ENCODE data around the gene INAFM1.
"Not testable (repeated sequence)": the region's sequence is repeated elsewhere in the genome, so short reads cannot be mapped to it uniquely, and the experiment has no call there.

Gene INAFM1

DNA sequence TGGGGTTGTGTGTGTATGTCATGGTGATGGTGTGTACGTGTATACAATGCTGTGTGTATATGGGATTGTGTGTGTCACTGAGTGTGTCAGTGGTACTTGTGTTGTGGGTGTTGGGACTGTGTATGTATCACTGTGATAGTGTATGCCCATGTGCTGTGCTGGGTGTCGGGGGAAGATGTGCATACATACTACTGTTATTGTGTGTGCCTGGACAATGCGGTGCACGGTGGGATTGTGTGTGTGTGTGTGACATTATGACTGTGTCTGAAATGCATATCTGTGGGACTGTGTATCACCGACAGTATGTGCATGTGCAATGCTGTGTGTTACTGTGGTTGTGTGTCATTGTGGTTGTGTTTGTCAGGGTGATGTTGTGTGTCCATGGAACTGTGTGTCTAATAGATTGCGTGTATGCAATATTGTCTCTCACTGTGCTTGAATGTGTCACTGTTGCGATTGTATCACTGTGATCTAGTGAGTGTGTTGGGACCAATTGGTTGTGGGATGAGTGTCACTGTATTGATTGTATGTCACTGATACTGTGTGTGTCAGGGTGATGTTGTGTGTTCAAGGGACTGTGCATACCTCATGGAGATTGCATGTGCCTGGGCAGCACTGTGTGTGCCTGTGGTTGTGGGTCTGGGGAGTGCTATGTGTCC lies 32.6 kb upstream of the INAFM1 start:
- DNase-seq, result no peak

DNA sequence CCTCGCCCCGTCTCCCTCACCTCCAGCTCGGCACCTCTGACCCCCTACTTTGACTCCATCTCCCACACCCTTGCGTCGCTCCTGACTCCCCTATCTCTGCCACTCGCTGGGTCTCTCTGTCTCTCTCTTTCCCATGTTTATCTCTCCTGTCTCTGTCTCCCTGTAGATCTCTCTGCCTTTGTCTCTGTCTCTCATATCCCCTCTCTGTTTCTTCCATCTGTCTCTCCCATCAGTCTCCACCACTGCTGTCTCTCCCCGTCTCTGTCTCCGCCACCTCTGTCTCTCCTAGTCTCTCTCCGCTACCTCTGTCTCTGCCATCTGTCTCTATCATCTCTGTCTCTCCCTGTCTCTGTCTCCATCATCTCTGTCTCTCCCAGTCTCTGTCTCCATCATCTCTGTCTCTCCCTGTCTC lies 31.3 kb upstream of the INAFM1 start:
- no peak for DNase-seq

DNA sequence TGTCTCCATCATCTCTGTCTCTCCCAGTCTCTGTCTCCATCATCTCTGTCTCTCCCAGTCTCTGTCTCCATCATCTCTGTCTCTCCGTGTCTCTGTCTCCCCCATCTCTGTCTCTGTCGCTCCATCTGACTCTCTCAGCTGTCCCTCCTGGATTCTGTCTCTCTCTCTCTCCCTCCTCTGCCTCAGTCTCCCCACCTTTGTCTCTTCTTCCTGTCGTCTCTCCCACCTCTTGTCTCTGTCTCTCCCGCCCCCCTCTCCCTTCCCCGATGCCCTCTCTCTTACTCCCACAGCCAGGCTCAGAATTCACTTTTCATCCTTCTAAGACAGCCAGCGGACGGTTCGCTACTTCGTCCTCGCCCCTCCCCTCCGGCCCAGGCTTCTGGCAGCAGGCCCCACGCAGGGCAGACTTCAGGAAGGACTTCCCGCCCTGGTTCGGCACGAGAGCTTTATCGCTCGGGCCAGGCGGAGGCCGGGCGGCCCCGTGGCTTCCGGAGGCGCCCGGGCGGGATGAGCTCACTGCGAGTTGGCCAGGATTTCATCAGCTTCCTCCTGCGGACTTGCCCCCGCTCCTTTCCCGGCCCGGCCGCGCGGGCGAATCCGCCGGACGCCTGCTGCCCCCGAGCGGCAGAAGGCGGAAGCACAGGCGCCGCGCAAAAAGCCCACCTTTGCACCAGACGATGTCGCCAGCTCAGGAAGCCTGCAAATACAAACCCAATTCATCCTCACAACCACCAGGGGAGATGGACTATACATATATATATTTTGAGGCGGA lies 30.7 kb upstream of the INAFM1 start:
- peak; percentile 93 for DNase-seq

DNA sequence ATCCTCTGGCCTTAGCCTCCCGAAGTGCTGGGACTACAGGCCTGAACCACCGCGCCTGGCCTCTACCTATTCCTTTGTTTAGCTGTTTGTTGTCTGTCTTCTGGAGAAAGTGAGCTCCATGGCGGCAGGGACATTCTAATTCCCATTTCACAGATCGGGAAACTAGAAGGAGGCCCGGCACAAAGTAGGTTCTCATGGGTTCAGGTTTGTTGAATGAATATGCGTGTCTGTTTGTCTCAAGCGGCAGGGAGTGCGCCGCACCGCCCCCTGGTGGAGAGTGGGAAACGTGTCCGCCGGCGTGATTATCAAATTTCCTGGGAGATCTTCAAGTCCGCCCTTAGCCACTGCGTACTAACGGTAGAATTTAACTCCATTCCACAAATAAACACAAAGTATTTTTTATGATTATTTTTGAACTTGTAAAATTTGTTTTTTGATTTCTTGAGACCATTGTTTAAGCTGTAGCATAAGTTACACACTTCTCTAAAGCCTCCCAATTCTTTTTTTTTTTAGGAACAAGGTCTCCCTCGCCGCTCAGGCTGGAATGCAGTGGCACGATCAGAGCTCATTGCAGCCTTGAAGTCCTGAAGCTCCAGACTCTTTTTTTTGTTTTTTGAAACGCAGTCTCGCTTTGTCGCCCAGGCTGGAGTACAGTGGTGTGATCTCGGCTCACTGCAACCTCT lies 27.2 kb upstream of the INAFM1 start:
- peak; percentile 69 for DNase-seq

DNA sequence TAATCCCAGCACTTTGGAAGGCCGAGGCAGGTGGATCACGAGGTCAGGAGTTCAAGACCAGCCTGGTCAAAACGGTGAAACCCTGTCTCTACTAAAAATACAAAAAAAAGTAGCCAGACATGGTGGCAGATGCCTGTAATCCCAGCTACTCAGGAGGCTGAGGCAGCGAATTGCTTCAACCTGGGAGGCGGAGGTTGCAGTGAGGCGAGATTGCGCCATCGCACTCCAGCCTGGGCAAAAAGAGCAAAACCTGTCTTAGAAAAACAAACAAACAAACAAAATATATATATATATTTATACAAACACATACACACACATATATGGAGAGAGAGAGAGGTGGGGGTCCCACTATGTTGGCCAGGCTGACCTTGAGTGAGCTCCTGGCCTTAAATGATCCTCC lies 21.7 kb upstream of the INAFM1 start:
- not testable (repeated sequence) for DNase-seq

DNA sequence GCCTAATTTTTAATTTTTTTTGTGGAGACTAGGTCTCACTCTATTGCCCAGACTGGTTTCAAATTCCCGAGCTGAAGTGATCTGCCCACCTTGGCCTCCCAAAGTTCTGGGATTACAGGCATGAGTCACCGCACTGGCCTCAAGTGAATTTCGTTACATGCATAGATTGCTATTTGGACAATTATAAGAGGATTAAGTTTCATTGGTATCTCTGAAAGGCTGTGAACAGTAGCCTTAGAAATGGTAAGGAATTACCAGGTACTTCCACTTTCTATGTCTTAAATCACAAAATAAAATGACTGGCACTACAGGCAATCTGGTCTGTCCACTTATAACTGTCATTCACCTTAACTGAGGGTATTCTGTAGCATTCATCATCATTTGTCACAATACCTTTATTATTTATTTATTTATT lies 21.2 kb upstream of the INAFM1 start:
- no peak for DNase-seq

DNA sequence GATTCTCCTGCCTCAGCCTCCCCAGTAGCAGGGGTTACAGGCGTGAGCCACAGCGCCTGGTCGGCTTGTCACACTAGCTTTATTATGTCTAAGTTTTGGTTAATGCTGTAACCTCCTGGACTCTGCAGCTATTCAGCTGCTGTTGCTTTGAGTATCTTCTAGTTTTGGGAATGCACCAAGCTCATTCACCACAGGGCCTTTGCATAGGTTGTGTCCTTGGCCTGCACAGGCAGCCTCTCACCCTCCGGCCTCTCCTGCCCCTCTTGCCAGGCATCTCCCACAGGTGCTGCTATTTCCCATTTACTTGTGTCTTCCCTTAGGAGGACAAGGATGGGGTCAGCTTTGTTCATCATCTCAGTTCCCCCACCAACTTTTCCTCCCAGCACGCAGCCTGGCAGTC lies 20.7 kb upstream of the INAFM1 start:
- no peak for DNase-seq

DNA sequence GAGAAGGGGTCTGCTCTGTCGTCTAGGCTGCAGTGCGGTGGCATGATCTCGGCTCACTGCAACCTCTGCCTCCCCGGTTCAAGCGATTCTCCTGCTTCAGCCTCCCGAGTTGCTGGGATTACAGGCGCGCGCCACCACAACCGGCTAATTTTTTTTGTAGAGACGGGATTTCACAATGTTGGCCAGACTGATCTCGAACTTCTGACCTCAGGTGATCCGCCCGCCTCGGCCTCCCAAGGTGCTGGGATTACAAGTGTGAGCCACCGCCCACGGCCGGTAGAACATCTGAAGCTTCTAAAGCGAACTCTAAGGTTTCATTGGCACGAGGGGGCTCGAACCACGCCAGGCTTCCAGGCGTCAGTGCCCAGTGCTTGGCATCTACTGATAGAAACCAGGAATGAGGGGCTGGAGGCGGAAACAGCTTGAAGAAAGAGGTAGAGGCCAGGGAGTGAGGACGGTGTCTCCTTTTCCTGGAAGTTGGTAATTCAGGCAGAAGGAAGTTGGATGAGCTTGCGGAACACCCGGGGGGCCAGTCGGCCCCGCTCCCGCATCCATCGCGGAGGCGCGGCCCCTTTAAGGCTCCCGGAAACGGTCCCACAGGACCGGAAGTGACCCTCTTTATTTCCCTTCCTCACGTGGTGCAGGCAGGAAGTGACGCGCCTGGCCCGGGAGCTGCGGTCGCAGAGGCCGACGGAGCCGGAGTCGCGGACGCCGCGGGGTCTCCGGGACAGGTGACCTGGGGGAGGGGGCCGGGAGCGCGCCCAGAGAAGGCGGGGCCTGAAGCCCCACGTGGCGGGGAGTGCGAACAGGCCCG lies 18.6 kb upstream of the INAFM1 start, which contains the start of gene CCDC9:
TSS of gene CCDC9 (plus strand) at position 647 of the 814 bp plus-strand sequence. CDS start 1,876 bp downstream, outside the sequence.
- DNase-seq, result peak; percentile 96

DNA sequence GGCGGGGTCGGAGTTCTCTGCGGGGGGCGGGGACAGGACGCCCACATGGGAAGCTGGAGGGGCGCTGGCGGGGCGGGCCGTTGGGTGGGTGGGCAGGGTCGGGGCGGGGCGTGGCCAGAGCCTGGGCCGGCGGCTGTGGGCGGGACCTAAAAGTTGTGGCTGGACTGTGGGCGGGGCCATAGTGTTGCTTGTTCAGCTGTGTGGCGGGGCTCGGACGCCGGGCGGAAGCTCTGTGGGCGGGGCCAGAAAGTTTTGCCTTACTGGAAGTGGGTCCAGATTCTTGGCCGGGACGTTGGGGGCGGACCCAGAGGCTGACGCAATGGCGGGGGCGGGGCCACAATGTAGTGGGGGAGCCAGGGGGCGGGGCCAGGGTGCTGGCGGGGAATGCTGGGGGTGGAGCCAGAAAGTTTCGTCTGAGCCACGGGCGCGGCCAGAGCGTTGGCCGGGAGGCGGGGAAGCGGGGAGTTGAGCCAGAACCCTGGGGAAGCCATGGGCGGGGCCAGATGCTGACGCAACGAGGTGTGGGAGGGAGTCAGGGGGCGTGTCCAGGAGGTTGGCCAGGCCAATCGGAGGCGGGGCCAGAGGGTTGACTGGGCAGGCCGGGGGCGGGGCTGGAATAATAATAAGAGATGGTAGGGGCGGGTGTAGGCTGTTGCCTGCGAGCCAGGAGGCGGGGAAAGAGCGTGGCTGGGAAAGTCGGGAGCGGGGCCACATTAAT lies 17.8 kb upstream of the INAFM1 start:
- DNase-seq, result peak; percentile 99

DNA sequence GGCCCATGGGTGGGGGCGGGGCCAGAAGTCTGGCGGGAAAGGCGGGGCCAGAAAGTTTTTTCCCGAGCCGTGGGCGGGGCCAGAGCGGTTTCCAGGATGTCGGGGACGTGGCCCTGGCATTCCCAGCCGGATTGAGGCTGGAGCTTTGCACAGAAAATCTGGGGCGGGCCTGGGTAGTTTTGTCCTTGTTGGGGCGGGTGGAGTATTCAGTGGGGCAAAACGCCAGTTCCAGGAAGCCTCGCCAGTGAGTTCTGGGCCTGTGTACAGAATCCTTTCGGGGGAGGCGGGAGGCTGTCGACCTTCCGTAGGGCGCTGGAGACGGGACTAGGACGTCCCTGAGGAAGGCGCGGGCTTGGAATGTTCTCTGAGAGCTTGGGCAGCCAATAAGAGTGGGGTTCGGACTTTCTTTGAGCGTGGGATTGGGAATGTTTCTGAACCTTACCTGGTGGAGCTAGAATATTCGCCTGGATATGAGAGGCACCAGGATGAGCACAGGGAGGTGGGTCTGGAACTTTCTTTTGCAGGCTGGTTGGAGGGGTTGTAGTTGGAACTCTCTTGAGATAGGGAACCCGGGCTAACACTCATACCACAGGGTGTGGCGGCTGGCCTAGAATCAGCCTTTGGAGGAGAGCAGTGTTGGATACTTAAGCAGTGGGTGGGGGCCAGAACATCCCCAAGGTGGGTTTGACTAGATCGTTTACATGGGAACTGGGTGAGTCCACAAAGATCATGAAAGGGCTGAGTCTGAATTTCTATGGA lies 17.1 kb upstream of the INAFM1 start:
- DNase-seq, result no peak

DNA sequence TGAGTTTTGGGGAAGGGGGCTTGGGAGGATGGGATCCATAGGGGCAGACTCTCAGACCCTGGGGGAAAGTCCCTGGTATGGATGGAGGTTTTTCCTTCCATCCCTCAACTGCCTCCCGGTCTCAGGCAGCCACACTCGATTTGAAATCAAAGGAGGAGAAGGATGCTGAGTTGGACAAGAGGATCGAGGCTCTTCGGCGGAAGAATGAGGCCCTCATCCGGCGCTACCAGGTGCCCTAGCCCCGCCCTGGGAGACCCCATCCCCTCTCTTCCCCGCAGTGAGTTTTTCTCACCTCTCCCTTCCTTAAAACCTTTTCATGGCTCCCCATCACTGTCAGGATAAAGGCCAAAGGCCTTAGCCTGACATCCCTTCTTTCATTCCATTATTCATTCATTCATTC lies 16.3 kb upstream of the INAFM1 start:
- DNase-seq, result no peak

DNA sequence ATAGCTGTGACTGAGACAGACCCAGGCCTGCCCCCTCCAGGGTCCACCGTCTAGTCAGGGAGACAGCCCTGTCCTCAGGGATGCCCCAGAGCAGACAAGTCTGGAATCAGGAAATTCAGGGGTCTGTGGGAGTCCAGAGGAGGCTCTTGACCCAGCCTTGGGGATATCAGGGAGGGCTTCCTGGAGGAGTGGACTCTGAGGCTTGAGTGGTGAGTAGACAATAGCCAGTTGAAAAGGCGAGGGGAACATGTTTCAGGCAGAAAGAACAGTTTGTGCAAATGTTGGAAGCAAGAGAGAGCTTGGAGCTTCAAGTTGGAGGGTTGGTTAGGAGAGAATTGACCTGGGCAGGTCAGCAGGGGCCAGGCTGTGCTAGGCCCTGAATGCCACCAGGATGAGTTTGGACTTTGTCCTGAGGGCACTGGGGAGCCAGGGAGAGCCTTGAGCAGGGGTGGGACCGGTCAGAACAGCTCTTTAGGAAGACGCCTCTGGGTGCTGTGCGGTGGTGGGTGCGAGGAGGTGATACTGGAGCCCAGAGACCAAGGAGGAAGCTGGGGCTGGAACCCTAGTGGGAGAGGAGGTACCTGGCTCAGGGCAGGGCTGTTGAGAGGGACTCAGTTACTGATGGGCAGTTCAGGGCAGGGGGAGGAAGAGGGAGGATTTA lies 15.7 kb upstream of the INAFM1 start:
- no peak for DNase-seq

DNA sequence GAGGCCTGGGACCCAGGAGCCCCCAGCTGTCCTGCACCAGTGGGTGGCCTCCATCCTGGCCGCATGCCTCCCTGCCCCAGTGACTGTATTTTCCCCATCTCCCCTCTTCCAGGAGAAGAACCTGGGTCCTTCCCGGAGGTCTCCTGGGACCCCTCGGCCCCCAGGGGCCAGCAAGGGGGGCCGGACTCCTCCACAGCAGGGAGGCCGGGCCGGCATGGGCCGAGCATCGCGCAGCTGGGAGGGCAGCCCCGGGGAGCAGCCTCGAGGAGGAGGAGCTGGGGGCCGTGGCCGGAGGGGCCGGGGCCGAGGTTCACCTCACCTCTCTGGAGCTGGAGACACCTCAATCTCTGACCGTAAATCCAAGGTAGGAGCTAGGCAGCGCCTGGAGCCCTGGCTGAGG lies 14.2 kb upstream of the INAFM1 start:
- no peak for DNase-seq

DNA sequence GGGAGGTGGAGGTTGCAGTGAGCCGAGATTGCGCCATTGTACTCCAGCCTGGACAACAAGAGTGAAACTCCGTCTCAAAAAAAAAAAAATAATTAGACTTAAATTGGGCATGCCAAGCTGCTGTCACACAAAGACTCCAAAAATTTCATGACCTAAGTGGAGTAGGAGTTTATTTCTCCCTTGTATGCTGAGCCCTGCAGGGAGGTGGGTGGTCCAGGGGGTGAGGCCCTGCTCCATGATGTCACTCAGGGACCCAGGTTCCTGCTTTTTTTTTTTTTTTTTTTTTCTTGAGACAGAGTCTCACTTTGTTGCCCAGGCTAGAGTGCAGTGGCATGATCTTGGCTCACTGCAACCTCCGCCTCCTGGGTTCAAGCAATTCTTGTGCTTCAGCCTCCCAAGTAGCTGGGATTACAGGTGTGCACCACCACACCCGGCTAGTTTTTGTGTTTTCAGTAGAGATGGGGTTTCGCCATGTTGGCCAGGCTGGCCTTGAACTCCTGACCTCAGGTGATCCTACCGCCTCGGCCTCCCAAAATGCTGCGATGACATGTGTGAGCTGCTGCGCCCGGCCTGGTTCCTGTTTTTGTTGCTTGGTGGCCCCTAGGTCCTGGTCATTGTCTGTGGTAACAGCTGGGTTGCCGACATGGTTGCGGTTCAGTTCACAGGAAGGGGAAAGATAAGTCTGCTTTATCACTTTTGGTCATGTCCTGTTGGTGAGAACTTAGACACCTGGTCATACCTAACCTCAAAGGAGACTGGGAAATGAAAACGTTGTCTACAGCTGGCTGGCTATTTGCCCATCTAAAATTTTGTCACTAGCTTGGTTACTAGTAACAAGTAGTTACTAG lies 12.5 kb upstream of the INAFM1 start:
- DNase-seq, result peak; percentile 69

DNA sequence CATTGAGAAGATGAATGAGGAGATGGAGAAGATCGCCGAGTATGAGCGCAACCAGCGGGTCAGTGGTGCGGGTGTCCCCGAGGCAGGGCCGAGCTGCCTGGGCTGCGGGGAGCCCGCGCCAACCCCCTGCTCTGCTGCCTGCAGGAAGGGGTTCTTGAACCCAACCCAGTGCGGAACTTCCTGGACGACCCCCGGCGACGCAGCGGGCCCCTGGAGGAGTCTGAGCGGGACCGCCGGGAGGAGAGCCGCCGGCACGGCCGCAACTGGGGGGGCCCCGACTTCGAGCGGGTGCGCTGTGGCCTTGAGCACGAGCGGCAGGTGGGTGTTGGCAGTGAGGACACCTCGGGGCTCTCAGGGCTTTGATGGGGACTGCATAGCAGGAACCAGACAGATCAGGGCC lies 10.1 kb upstream of the INAFM1 start:
- DNase-seq, result no peak

DNA sequence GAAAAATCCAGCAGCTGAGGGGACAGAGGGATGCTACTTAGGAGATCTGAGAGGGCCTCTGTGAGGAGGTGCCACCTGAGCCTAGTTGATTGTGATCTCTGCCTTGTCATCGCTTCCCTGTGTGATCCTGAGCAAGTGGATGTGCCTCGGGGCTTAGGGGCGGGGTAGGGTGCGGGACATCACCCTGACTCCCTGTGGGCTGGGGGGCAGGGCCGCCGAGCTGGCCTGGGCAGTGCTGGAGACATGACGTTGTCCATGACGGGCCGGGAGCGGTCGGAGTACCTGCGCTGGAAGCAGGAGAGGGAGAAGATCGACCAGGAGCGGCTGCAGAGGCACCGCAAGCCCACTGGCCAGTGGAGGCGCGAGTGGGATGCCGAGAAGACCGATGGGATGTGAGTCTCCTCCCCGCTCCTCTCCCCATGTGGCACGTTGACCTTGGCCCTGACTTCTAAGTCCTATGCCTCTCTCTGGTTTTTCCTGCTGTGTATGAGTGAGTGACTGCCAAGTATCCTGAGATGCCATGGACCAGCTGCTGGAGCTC lies 8.2 kb upstream of the INAFM1 start:
- DNase-seq, result no peak

DNA sequence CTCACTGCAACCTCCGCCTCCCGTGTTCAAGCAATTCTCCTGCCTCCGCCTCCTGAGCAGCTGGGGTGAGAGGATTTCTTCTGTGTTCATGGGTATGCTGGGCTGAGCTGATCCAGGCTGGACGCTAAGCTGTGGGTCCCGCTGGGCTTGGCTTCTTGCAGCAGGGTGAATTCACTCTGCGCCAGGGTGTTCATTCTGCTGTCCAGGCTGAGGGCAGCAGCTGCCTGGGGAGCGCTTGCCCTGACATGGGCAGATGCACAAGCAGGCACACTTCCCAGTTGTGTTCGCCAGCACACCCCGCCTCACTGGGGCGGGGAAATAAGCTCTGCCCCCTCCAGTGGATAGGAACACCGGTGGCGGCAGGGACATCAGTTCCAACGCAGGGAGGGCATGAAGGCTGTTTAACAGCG lies 7.3 kb upstream of the INAFM1 start:
- no peak for DNase-seq

DNA sequence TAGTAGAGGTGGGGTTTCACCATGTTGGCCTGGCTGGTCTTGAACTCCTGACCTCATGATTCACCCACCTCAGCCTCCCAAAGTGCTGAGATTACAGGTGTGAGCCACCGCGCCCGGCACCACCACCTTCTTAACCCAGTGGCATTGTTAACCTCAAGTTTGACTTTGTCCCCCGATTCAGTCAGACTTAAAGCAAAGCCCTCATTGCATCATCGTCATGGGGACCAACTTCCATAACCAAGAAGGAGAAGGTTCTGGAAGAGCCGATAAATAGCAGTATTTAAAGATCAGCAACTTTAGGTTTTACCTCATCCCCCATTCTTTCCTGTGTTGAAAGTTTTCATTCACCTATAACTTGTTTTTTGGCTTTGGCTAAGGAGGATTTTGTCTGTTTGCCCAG lies 6.7 kb upstream of the INAFM1 start:
- DNase-seq, result no peak

DNA sequence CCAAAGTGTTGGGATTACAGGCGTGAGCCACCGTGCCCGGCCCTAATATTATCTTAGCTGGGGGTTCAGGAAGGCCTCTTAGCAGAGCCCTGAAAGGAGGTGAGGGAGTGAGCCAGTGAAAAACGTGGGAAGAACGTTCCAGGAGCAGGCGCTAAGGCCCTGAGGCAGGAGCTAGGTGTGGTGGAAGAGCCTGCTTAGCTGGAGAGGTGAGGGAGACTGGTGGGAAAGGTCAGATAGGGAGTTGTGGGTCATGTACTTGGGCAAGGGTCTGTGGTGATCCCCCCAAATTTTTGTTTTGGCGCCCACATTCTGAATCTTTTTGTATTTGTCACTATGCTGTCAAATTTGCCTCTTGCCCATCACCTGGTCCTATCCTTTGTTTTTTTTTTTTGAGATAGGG lies 5.1 kb upstream of the INAFM1 start:
- no peak for DNase-seq

DNA sequence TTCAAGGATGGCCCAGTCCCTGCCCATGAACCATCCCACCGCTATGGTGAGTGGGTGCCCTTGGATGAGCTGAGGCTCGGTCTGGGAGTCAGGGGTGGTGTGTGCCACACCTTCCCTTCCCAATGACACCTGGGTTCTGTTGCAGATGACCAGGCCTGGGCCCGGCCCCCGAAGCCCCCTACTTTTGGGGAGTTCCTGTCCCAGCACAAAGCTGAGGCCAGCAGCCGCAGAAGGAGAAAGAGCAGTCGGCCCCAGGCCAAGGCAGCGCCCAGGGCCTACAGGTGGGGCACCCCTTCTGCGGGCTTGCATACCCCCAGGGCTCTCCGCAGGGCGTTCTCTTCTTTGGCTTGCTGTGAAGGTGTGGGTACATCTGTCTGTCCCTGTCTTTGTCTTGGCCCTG lies 4.3 kb upstream of the INAFM1 start:
- DNase-seq, result no peak

Data from CD4-positive, alpha-beta T cell treated with Interleukin-15 for 1 hour (primary cell).